ENCODE measurements around the gene HS2ST1.

HS2ST1 gene

DNA sequence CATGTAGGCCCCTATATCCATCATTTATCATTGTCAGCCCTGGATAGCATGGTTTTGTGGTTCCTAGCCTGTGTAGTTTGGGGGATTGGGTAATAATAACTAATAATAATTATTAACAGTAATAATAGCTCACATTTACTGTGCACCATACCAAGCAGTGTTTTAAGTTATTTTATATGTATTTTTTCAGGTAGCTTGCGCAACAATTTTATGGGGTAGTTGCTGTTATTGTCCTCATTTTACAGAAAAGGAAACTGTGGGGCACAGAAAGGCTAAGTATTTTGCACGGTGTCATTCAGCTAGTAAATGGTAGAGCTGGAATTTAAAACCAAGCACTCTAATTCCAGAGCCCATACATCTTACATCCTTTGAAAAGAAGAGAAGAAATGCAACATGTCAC, 179.8 kb downstream of the HS2ST1 start:
- Histone ChIP-seq H3K27ac (replicated peaks) (no peak overlapping the region), H3K27me3 (ENCODE audit: insufficient read depth, poor library complexity, severe bottlenecking) (no peaks in the 10 kb centered on the region), H3K4me3 (replicated peaks; ENCODE audit: insufficient read depth, low read length) (no peak overlapping the region)
- no peak for DNase-seq (ENCODE audit: low read depth in 1 of 2, low spot score in 1 of 2)
- TF ChIP-seq GABPA (IDR thresholded peaks at IDR 0.05; ENCODE audit: low read depth) (no peak), SPI1 (IDR thresholded peaks at IDR 0.05; ENCODE audit: borderline replicate concordance, low read depth) (no peak), POLR2AphosphoS5 (IDR thresholded peaks at IDR 0.05; ENCODE audit: low read depth) (no peak)
- TF ChIP-seq, protein P1, sequence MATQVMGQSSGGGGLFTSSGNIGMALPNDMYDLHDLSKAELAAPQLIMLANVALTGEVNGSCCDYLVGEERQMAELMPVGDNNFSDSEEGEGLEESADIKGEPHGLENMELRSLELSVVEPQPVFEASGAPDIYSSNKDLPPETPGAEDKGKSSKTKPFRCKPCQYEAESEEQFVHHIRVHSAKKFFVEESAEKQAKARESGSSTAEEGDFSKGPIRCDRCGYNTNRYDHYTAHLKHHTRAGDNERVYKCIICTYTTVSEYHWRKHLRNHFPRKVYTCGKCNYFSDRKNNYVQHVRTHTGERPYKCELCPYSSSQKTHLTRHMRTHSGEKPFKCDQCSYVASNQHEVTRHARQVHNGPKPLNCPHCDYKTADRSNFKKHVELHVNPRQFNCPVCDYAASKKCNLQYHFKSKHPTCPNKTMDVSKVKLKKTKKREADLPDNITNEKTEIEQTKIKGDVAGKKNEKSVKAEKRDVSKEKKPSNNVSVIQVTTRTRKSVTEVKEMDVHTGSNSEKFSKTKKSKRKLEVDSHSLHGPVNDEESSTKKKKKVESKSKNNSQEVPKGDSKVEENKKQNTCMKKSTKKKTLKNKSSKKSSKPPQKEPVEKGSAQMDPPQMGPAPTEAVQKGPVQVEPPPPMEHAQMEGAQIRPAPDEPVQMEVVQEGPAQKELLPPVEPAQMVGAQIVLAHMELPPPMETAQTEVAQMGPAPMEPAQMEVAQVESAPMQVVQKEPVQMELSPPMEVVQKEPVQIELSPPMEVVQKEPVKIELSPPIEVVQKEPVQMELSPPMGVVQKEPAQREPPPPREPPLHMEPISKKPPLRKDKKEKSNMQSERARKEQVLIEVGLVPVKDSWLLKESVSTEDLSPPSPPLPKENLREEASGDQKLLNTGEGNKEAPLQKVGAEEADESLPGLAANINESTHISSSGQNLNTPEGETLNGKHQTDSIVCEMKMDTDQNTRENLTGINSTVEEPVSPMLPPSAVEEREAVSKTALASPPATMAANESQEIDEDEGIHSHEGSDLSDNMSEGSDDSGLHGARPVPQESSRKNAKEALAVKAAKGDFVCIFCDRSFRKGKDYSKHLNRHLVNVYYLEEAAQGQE (IDR thresholded peaks at IDR 0.05; ENCODE audit: insufficient replicate concordance, low read depth): no peak
- TF ChIP-seq, protein P2, sequence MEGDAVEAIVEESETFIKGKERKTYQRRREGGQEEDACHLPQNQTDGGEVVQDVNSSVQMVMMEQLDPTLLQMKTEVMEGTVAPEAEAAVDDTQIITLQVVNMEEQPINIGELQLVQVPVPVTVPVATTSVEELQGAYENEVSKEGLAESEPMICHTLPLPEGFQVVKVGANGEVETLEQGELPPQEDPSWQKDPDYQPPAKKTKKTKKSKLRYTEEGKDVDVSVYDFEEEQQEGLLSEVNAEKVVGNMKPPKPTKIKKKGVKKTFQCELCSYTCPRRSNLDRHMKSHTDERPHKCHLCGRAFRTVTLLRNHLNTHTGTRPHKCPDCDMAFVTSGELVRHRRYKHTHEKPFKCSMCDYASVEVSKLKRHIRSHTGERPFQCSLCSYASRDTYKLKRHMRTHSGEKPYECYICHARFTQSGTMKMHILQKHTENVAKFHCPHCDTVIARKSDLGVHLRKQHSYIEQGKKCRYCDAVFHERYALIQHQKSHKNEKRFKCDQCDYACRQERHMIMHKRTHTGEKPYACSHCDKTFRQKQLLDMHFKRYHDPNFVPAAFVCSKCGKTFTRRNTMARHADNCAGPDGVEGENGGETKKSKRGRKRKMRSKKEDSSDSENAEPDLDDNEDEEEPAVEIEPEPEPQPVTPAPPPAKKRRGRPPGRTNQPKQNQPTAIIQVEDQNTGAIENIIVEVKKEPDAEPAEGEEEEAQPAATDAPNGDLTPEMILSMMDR (IDR thresholded peaks at IDR 0.05; ENCODE audit: insufficient read depth, low read length): no peak

DNA sequence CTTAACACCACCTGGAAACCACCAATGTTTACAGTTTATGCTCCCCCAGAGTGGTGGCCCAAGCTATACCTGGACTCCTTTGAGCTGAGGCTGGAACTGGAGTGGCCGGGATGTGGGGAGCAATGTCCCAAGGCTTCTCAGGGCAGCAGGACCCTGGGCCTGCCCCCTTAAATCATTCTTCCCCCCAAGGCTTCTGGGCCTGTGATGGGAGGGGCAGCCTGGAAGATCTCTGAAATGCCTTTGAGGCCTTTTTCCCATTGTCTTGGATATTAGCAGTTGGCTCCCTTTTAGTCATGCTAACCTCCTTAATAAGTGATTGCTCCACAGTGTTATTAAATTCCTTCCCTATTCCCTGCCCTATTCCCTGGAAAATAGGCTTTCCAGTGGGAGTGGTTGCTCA, 185.8 kb downstream of the HS2ST1 start:
- H3K27me3 ChIP-seq (ENCODE audit: insufficient read depth, poor library complexity, severe bottlenecking): no peaks in the 10 kb centered on the region
- DNase-seq (ENCODE audit: low read depth in 1 of 2, low spot score in 1 of 2): no peak
- no peak overlapping the region for H3K27ac ChIP-seq (replicated peaks)
- no peak overlapping the region for H3K4me3 ChIP-seq (replicated peaks; ENCODE audit: insufficient read depth, low read length)
- TF ChIP-seq POLR2AphosphoS5 (IDR thresholded peaks at IDR 0.05; ENCODE audit: low read depth) (no peak), GABPA (IDR thresholded peaks at IDR 0.05; ENCODE audit: low read depth) (no peak), SPI1 (IDR thresholded peaks at IDR 0.05; ENCODE audit: borderline replicate concordance, low read depth) (no peak)
- TF ChIP-seq, protein P1 (IDR thresholded peaks at IDR 0.05; ENCODE audit: insufficient replicate concordance, low read depth): no peak
- TF ChIP-seq, protein P2 (IDR thresholded peaks at IDR 0.05; ENCODE audit: insufficient read depth, low read length): no peak

DNA sequence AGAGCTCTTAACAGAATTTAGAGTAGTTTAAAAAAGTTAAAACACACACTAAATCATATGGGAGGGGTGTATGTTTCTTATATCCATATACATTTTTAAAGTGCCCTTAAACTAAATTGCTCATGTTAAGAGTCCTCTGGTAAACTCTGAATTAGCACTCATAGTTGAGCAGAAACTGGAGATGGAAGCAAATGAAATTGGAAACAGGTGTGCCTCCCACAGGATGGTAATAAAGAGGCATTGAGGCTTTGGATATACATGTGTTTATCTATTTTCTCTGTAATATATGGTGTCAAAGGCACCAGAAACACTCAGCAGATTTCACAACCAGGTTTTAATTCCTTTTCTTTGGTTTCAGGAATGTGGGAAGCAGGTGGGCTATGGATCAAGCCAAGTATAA, 188.6 kb downstream of the HS2ST1 start:
- Histone ChIP-seq H3K27me3 (ENCODE audit: insufficient read depth, poor library complexity, severe bottlenecking) (no peaks in the 10 kb centered on the region), H3K4me3 (replicated peaks; ENCODE audit: insufficient read depth, low read length) (no peak overlapping the region), H3K27ac (replicated peaks) (no peak overlapping the region)
- no peak for TF ChIP-seq POLR2AphosphoS5 (IDR thresholded peaks at IDR 0.05; ENCODE audit: low read depth)
- TF ChIP-seq, protein P1 (IDR thresholded peaks at IDR 0.05; ENCODE audit: insufficient replicate concordance, low read depth): no peak
- TF ChIP-seq, protein P2 (IDR thresholded peaks at IDR 0.05; ENCODE audit: insufficient read depth, low read length): no peak
- no peak for TF ChIP-seq SPI1 (IDR thresholded peaks at IDR 0.05; ENCODE audit: borderline replicate concordance, low read depth)
- no peak for TF ChIP-seq GABPA (IDR thresholded peaks at IDR 0.05; ENCODE audit: low read depth)
- DNase-seq (ENCODE audit: low read depth in 1 of 2, low spot score in 1 of 2): no peak

Data from HL-60 (cell line).